Measurements from ENCODE around the gene HS1BP3.
A peak's percentile ranks its signal among the peaks of the same experiment; 100 is the strongest.

The HS1BP3 gene, protein sequence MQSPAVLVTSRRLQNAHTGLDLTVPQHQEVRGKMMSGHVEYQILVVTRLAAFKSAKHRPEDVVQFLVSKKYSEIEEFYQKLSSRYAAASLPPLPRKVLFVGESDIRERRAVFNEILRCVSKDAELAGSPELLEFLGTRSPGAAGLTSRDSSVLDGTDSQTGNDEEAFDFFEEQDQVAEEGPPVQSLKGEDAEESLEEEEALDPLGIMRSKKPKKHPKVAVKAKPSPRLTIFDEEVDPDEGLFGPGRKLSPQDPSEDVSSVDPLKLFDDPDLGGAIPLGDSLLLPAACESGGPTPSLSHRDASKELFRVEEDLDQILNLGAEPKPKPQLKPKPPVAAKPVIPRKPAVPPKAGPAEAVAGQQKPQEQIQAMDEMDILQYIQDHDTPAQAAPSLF

GRCh38 chr2:20650877-20651730, at the start of gene HS1BP3:
HS1BP3 (minus strand) TSS chr2:20651098; CDS start chr2:20651063, 35 bp downstream.
- DNase-seq, result peak; percentile 84 to 93

DNA sequence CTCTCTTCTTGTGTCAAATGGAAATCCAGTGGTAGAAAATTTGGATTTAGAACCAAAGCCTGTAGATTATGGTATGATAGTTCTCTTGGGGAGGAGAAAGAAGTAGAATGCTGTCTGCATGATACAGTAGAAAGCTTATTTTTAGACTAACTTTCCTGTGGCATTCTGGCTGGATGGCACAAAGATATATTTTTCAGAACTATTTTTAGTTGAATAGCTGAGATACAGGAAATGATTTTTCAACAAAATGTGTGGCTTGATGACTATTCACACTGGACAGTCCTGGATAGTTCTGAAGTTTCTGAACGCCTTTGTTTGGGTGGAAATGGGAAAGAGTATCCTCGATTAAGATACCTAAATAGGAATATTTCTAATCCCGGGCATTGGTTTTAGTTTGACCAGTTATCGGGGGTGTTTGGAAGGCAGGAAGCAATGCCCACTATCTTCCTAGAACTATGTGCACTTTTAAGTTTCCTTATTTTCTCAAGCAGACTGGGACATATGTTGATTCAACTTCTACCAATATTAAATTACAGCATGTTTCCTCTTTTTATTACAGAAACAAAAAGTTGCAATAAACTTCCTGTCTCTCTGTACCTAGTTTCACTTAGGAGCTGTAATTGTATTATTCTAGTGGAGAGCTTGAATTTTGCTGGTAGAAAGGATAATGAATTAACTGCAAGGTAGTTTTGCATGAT, 48.2 kb upstream of the HS1BP3 start:
- no peak for DNase-seq

DNA sequence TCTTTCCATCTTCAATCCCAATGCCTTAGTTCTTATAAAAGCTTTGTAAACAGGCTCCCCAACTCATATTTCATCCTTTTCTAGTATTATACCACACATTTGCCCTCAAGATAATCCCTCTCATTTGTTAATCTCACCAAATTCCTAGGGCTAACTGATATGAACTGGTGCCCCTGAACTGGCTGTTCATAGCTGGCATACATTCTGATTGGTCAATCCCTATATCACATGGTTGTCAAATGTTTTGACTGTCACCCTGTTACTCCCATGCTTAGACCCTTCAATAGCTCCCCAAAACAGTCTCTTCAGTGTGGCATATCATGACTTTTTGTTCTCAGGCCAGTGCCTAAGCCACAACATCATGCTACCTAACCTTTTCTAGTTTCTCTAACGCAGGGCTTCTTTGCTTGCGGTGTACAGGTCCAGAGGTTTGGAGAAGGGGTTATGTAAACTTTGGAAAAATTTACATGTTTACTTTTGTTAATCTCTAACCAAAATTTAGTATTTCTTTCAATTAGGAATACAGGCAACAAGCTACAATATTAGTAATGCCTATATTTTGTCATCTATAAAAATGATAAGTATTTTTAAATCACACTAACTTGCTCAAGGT, 46.5 kb upstream of the HS1BP3 start:
- no peak for DNase-seq

GRCh38 chr2:20696366-20696765, 45.5 kb upstream of the HS1BP3 start:
- no peak for DNase-seq

GRCh38 chr2:20693317-20693716, 42.4 kb upstream of the HS1BP3 start:
- DNase-seq, result no peak

GRCh38 chr2:20692081-20692480, 41.2 kb upstream of the HS1BP3 start:
- no peak for DNase-seq

- no peak for DNase-seq
Observed at GRCh38 chr2:20691076-20691734, 40.3 kb upstream of the HS1BP3 start.

DNA sequence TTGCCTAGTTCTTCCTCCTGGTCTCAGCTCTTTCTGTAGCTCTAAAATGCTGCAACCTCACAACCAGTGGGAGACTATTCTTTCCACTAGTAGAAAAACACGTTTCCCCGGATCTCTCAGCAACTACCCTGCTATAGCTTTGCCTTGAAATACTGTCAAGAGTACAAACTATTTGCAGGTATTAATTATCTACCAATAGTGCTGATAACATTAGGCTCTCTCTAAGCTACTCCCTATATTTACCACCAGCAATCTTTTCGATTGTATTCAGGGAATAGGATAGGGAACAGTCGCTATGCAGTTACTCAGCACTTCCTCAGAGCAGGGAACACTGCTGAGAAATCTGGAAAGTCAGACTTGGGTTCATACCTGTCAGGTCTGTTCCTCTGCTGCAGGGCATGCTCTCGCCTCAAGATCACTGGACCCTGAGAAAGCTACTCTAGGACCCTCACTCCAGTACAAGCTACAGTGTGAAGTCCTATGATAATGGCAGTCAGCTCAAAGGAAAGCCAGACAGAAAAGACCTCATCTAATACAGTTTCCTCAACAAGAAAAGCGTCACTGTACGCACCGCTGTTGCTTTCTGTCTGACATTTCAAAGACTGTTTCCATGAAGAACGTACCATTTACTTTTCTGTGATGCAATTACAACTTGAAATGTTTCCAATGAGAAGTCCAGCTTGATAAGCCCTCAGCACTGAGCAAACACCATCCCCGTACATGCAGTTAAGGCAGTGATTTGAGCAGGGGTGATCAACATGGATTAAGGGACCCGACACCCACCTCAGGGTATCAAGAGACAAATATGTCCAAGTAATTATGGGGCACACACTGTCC, 38.7 kb upstream of the HS1BP3 start:
- DNase-seq, result no peak

DNA sequence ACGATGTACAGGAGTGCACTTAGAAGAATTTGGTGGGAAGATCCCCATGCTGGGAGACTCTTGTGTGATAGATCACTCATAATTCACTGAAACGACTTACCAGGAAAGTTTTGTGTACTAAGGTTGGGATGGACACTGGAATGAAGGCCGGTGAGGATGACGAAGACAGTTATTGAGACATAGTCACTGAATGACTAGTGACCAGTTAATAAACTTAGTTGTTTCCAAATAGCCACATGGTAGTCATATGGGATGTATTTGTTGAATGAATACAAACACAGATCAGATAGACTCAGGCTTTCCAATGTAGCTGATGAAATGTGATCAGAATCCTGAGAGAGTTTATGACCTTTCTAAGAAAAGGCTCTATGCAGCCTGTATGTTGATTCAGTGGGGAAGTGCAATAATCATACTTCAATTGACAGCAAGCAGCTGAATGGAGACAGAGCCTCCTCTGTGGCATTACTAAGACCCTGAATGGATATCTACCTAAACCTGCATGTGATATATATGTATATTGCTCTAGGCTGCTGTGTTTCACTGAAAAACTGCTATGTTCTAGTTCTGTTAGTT, 36.4 kb upstream of the HS1BP3 start:
- DNase-seq, result no peak

DNA sequence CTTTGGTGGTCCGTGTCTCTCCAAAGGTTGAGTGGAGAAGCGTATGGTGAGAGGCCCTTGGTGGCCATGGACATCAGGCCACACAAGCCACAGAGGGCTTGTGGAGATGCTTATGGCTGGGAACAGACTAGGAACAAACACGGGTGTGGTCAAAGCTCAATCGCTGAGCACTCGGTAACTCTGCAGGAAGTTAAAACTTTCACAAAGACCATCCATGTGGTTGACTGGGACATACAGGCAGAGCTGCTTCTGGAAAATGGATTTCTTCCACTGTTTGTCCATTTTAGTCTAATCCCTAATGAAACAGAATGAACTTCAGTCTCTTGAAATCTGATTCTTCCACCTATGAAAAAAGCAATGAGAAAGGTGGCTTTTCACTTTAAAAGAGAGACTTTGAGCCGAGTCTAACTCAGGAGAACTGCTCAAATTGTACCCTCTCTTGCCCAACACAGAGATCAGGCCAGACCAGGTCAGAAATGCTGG, 33.7 kb upstream of the HS1BP3 start:
- DNase-seq, result no peak

DNA sequence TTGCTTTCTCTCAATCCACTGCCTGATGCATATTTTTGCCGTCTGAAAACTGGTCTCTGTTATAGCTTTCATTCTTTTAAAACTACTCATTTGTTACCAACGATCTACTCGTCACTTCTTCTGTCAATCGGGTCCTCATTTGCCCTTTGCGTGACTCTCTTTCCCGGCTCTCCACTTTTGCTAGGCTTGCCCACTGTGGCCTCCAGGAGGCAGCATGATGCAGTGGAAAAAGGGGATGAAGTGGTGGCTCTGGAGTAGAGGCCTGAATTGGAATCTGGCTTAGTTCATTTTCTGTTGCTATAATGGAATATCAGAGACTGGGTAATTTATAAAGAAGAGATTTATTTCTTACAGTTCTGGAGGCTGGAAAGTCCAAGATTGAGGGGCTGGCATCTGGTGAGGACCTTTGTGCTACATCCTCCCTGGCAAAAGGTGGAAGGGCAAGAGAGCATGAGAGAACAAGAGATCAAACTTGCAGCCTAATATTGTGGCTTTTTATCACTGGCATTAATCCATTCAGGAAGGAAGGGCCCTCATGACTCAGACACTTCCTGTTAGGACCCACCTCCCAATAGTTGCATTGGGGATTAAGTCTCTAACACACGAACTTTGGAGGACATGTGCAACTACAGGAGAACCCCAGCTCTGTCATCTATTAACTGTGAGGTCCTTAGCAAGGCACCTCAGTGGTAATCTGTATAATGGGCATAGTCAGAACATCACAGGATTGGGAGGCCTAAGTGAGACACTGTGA, 31.4 kb upstream of the HS1BP3 start:
- DNase-seq, result no peak

DNA sequence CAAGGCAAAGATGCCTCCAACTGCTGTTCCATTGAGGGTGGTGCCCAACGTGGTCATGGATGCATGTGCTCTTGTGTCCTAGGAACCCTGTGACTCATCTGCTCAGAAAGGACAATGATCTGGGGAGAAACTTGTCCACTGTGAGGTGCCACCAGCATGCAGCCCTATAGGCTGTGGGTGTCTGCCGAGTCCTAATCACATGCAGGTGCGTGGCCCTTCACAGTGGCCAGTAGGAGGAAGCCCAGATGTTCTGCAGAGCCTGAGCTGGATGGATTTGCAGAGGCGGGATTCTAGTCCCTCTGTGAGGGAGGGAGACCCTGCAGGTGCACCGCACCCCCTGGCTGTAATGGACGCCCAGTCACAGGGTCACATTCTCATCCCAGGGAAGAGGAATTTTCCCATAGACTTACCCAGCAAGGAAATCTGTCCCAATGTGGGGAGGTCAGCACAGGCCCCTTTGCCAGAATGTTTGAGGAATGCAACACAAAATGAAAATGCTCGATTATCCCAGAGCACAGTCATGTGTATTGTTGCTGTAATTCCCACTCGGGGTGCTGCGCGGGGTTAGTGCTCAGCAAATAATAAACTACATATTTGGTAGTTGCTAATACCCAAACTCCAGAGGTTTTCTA, 30.0 kb upstream of the HS1BP3 start:
- no peak for DNase-seq

- DNase-seq, result no peak
Observed at GRCh38 chr2:20678780-20679179, 27.9 kb upstream of the HS1BP3 start.

DNA sequence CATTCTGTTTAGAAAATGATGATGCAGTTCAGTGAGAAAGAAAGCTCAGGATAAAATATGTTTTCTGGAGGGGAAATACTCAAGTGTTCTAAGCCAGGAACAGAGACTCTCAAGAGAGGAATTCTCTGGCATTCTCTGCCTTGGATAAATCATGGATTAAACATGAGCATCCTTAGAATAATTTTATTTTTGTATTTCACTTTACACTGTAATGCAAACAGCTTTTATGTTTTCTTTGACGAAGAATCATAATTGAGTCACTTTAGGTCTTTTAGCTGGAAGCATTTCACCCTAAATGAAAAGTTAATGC, 27.1 kb upstream of the HS1BP3 start:
- no peak for DNase-seq

DNA sequence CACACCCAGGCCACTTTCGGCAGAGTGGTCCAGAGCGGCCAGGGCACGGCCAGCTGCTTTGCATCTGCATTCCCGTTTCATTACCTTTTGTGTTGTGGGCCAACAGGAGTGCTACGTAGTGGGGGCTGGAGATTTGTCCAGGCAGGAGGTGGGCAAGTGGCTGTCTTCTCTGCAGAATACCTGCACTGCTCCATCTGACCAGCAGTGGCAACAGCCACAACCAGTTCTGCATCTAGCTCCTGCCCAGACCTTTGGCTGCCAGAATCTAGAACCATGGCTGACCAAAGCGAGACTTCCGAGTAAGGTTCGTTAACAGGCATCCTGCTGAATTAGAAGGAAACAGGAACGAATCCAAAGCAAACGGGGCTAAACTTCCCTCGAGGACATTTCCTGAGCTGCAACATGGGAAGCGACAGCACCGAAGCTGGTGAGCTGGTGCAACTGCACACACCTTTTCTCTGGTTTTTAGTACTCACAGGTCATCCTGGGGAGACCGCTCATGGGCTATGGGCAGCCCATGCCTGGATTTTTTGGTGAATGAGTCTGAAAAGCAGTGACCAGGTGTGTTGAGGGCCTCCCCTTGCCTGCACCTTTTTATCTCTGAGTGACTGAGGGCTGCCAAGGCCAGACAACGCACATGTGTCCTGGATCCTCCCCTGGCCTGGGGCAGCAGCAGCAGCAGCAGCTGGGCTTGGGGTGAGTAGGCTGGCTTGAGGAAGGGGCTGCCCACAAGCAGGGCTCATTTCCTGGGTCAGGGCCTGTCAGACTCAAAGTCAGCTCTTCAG, 26.6 kb upstream of the HS1BP3 start:
- no peak for DNase-seq

GRCh38 chr2:20676353-20677215, 25.7 kb upstream of the HS1BP3 start:
- DNase-seq, result no peak

- no peak for DNase-seq
Observed at GRCh38 chr2:20675701-20676352, 24.9 kb upstream of the HS1BP3 start.

All from stimulated activated CD4-positive, alpha-beta T cell treated with anti-CD3 and anti-CD28 coated beads, Interleukin-2, amount 100 ng/mL, for 48 hours (primary cell).